Activated T-cell treated with anti-CD3 and anti-CD28 coated beads for 48 hours (primary cell): ENCODE results near the gene EIF2S3B.
"Not testable (repeated sequence)": the region's sequence is repeated elsewhere in the genome, so short reads cannot be mapped to it uniquely, and the experiment has no call there.

Experiments used
- DNase-seq: peaks from one replicate; pipeline ENCODE4 v3.0.0-alpha.2; 2020; ENCODE audit warnings: low read depth

The EIF2S3B gene

GRCh38 chr12:10505620-10506019 lies at the start of gene EIF2S3B:
EIF2S3B (plus strand) TSS chr12:10505890; CDS start chr12:10505903, 13 bp downstream.
- DNase-seq, result no peak

DNA sequence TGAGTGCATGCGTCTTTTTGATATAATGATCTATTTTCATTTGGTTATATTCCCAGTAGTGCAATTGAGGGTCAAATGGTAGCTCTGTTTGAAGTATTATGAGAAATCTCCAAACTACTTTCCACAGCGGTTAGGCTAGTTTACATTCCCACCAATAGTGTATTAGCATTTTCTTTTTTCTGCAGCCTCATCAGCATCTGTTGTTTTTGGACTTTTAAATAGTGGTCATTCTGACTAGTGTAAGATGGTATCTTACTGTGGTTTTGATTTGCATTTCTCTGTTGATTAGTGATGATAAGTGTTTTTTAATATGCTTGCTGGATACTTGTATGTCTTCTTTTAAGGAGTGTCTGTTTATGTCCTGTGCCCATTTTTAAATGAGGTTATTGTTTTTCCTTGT lies 48.8 kb upstream of the EIF2S3B start:
- no peak for DNase-seq

- no peak for DNase-seq
Measured at GRCh38 chr12:10457760-10458159, 47.9 kb upstream of the EIF2S3B start.

DNA sequence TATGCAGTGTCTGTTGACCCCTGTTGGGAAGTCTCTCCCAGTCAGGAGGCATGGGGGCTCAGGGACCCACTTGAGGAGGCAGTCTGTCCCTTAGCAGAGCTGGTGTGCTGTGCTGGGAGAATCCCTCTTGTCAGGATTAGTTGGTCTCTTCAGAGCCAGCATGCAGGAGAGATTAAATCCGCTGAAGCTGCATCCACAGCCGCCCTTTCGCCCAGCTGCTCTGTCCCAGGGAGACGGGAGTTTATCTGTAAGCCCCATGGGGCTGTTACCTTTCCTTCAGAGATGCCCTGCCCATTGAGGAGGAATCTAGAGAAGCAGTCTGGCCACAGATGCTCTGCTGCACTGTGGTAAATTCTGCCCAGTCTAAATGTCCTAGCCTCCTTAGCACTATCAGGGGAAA lies 39.4 kb upstream of the EIF2S3B start:
- no peak for DNase-seq

GRCh38 chr12:10469701-10470100 lies 36.0 kb upstream of the EIF2S3B start:
- no peak for DNase-seq

- DNase-seq, result not testable (repeated sequence)
Measured at GRCh38 chr12:10472808-10473207, 32.9 kb upstream of the EIF2S3B start.

DNA sequence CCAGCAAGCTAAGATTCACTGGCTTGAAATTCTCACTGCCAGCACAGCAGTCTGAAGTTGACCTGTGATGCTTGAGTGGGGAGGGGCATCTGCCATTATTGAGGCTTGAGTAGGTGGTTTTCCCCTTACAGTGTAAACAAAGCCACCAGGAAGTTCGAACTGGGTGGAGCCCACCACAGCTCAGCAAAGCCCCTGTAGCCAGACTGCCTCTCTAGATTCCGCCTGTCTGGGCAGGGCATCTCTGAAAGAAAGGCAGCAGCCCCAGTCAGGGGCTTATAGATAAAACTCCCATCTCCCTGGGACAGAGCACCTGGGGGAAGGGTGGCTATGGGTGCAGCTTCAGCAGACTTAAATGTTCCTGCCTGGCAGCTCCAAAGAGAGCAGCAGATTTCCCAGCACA lies 23.8 kb upstream of the EIF2S3B start:
- not testable (repeated sequence) for DNase-seq

GRCh38 chr12:10487328-10487727 lies 18.4 kb upstream of the EIF2S3B start:
- not testable (repeated sequence) for DNase-seq

GRCh38 chr12:10491766-10492165 lies 13.9 kb upstream of the EIF2S3B start:
- no peak for DNase-seq

- peak; percentile 49 for DNase-seq
Measured at GRCh38 chr12:10497602-10498001, 8.1 kb upstream of the EIF2S3B start.

- DNase-seq, result no peak
Measured at GRCh38 chr12:10498042-10498441, 7.6 kb upstream of the EIF2S3B start.

DNA sequence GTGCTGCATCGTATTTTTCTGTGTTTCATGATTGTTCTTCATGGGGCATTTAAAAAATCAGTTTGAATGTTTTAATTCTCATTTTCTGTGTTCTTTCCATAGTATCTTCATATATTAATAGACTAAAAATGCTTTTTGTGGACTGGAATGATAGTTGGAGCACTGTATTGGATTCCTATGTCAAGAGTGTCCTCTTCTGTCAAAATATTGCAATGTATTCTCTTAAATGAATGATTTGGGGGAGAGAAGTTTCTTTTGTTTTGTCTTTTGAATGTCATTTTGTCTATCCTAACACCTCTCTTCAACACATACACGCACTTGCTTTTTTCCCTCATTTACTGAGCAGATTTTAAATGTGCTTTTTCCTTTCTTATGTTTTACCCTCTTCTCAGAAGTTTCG lies 4.7 kb upstream of the EIF2S3B start:
- DNase-seq, result no peak

GRCh38 chr12:10503460-10503859 lies 2.2 kb upstream of the EIF2S3B start:
- DNase-seq, result no peak

GRCh38 chr12:10511756-10512355 lies 6.2 kb downstream of the EIF2S3B start:
- no peak for DNase-seq

- no peak for DNase-seq
Measured at GRCh38 chr12:10512798-10513197, 7.1 kb downstream of the EIF2S3B start.

- no peak for DNase-seq
Measured at GRCh38 chr12:10521555-10521954, 15.9 kb downstream of the EIF2S3B start.

- DNase-seq, result no peak
Measured at GRCh38 chr12:10528174-10528953, 22.7 kb downstream of the EIF2S3B start.

GRCh38 chr12:10529603-10530002 lies 23.9 kb downstream of the EIF2S3B start:
- DNase-seq, result no peak

- DNase-seq, result no peak
Measured at GRCh38 chr12:10537721-10538120, 32.0 kb downstream of the EIF2S3B start.

- no peak for DNase-seq
Measured at GRCh38 chr12:10540776-10541205, 35.1 kb downstream of the EIF2S3B start.

DNA sequence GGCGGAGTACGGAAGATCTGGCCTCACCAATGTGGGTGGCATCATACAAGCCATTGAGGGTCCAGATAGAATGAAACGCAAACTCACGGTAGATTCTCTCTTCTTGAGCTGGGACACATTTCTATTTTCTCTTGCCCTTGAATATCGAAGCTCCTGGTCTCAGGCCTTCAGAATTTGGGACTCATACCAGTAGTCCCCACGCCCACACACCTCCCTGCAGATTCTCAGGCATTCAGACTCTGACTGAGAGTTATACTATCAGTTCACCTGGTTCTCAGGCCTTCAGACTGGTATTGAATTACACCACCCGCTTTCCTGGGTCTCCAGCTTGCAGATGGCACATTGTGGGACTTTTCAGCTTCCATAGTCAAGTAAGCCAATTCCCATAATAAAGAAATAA lies 37.8 kb downstream of the EIF2S3B start:
- no peak for DNase-seq

- DNase-seq, result no peak
Measured at GRCh38 chr12:10551375-10551774, 45.7 kb downstream of the EIF2S3B start.

GRCh38 chr12:10553148-10553547 lies 47.5 kb downstream of the EIF2S3B start:
- DNase-seq, result no peak
